H1 (cell line): ENCODE measurements around the gene CDK3.

Experiments used
- ATF3 ChIP-seq: IDR thresholded peaks from 2 replicates; pipeline ENCODE4 v1.6.1; 2011; ENCODE audit warnings: low read depth, mild to moderate bottlenecking, low read length; ENCODE audit not compliant: insufficient read depth
- CEBPB ChIP-seq: IDR thresholded peaks from 2 replicates; pipeline ENCODE4 v1.6.1; 2012; ENCODE audit warnings: low read depth, low read length
- GABPA ChIP-seq: IDR thresholded peaks from 2 replicates; pipeline ENCODE4 v1.6.1; 2011; ENCODE audit warnings: mild to moderate bottlenecking, low read length, moderate library complexity, borderline replicate concordance; ENCODE audit not compliant: insufficient read depth
- PHF8 ChIP-seq: fragments of 200-600 bp; sonication (generic); conservative IDR thresholded peaks from 2 replicates; pipeline ENCODE4 v1.7.1; 2012; ENCODE audit warnings: low read depth, mild to moderate bottlenecking, inconsistent platforms, low read length, moderate library complexity
- POLR2A ChIP-seq, 2 experiments: IDR thresholded peaks; 1 replicate in 1 of 2; 2 replicates in 1 of 2; pipeline ENCODE4 v1.6.1; 2011; ENCODE audit warnings: low read depth in 2 of 2, low read length in 2 of 2, mild to moderate bottlenecking in 2 of 2; ENCODE audit errors: control extremely low read depth in 1 of 2
- POLR2AphosphoS5 ChIP-seq: IDR thresholded peaks from 2 replicates; pipeline ENCODE4 v1.6.1; 2011; ENCODE audit warnings: low read depth, low read length
- RAD21 ChIP-seq, 2 experiments: IDR thresholded peaks in 1 of 2; conservative IDR thresholded peaks in 1 of 2; 2 replicates each; pipeline ENCODE4 v1.6.1; 2011; ENCODE audit warnings: low read depth in 2 of 2, low read length in 2 of 2, improper control_type of control experiment in 1 of 2, inconsistent platforms in 1 of 2, mild to moderate bottlenecking in 1 of 2, moderate library complexity in 1 of 2
- SIN3A ChIP-seq, 2 experiments: IDR thresholded peaks in 1 of 2; conservative IDR thresholded peaks in 1 of 2; 2 replicates each; pipeline ENCODE4 v1.6.1; 2011 to 2012; ENCODE audit warnings: low read length in 2 of 2, improper control_type of control experiment in 1 of 2, low read depth in 1 of 2, mild to moderate bottlenecking in 1 of 2
- TCF12 ChIP-seq: IDR thresholded peaks from 2 replicates; pipeline ENCODE4 v1.6.1; 2011; ENCODE audit warnings: low read depth, mild to moderate bottlenecking, low read length
- ZNF274 ChIP-seq: IDR thresholded peaks from 2 replicates; pipeline ENCODE4 v1.7.0; 2012; ENCODE audit warnings: low read length, borderline replicate concordance; ENCODE audit errors: extremely low read depth
- TF ChIP-seq, protein P1 (sequence below), 3 experiments: IDR thresholded peaks; 1 replicate in 2 of 3; 2 replicates in 1 of 3; pipeline versions ENCODE4 v1.5.1 to v1.6.1; 2011; ENCODE audit warnings: low read length in 3 of 3, mild to moderate bottlenecking in 3 of 3, inconsistent platforms in 2 of 3, low read depth in 1 of 3, moderate library complexity in 1 of 3; ENCODE audit not compliant: insufficient read depth in 1 of 3; ENCODE audit errors: control extremely low read depth in 1 of 3

GRCh38 chr17:76009447-76009846 lies 8.8 kb downstream of the CDK3 start:
- TF ChIP-seq, protein P1, sequence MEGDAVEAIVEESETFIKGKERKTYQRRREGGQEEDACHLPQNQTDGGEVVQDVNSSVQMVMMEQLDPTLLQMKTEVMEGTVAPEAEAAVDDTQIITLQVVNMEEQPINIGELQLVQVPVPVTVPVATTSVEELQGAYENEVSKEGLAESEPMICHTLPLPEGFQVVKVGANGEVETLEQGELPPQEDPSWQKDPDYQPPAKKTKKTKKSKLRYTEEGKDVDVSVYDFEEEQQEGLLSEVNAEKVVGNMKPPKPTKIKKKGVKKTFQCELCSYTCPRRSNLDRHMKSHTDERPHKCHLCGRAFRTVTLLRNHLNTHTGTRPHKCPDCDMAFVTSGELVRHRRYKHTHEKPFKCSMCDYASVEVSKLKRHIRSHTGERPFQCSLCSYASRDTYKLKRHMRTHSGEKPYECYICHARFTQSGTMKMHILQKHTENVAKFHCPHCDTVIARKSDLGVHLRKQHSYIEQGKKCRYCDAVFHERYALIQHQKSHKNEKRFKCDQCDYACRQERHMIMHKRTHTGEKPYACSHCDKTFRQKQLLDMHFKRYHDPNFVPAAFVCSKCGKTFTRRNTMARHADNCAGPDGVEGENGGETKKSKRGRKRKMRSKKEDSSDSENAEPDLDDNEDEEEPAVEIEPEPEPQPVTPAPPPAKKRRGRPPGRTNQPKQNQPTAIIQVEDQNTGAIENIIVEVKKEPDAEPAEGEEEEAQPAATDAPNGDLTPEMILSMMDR (IDR thresholded peaks at IDR 0.05; ENCODE audit: control extremely low read depth in 1 of 3, insufficient read depth in 1 of 3, low read depth in 1 of 3, low read length in 3 of 3), result no peak
- TF ChIP-seq POLR2AphosphoS5, result no peak
- no peak for TF ChIP-seq SIN3A (conservative IDR thresholded peaks at IDR 0.05 in 1 of 2, IDR thresholded peaks at IDR 0.05 in 1 of 2; ENCODE audit: low read depth in 1 of 2, low read length in 2 of 2)
- no peak for TF ChIP-seq TCF12
- no peak for TF ChIP-seq PHF8
- no peak for TF ChIP-seq ATF3
- TF ChIP-seq POLR2A (IDR thresholded peaks at IDR 0.05; ENCODE audit: control extremely low read depth in 1 of 2, low read depth in 2 of 2, low read length in 2 of 2), result no peak
- no peak for TF ChIP-seq GABPA
- no peak for TF ChIP-seq ZNF274
- TF ChIP-seq RAD21 (IDR thresholded peaks at IDR 0.05 in 1 of 2, conservative IDR thresholded peaks at IDR 0.05 in 1 of 2; ENCODE audit: low read depth in 2 of 2, low read length in 2 of 2), result no peak
- TF ChIP-seq CEBPB, result no peak
